ENCODE results near the gene PRSS1. TPM values are rescaled to one million over a fixed set of nuclear protein-coding genes. Genes with fewer than 3 reads are reported as not detected.

The PRSS1 gene
- total and polyA plus RNA-seq, 8 donors = 10.0 to 233 (median 61.0) TPM; not detected in 3

DNA sequence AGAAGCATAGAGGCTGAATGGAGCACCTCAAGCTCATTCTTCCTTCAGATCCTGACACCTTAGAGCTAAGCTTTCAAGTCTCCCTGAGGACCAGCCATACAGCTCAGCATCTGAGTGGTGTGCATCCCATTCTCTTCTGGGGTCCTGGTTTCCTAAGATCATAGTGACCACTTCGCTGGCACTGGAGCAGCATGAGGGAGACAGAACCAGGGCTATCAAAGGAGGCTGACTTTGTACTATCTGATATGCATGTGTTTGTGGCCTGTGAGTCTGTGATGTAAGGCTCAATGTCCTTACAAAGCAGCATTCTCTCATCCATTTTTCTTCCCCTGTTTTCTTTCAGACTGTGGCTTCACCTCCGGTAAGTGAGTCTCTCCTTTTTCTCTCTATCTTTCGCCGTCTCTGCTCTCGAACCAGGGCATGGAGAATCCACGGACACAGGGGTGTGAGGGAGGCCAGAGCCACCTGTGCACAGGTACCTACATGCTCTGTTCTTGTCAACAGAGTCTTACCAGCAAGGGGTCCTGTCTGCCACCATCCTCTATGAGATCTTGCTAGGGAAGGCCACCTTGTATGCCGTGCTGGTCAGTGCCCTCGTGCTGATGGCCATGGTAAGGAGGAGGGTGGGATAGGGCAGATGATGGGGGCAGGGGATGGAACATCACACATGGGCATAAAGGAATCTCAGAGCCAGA is 52.5 kb downstream of the PRSS1 start:
- peak overlapping the region in 1 of 5 donors; percentile 14 for H3K27ac ChIP-seq
- H3K4me3 ChIP-seq = no peak overlapping the region
- H3K27me3 ChIP-seq = peaks cover 3 to 55% (median 15%) of the 10 kb centered on the region in 3 donors
- H3K4me1 ChIP-seq = peaks cover 13 to 14% (median 14%) of the 10 kb centered on the region in 4 donors
- no peaks in the 10 kb centered on the region for H3K9me3 ChIP-seq
- H3K36me3 ChIP-seq = no peaks in the 10 kb centered on the region
- TF ChIP-seq POLR2AphosphoS5 (IDR thresholded peaks at IDR 0.05) (no peak), EP300 (IDR thresholded peaks at IDR 0.05) (no peak), POLR2A (IDR thresholded peaks at IDR 0.05) (no peak), CTCF (IDR thresholded peaks at IDR 0.05) (no peak)
- DNase-seq = no peak
- intact Hi-C loops (cut with DNase I; ENCODE audit: low total_unique reads) = no loop called here
- WGBS, 5 donors = 85 to 91% (median 86%) methylated on average over 8 of the region's 8 CpGs

DNA sequence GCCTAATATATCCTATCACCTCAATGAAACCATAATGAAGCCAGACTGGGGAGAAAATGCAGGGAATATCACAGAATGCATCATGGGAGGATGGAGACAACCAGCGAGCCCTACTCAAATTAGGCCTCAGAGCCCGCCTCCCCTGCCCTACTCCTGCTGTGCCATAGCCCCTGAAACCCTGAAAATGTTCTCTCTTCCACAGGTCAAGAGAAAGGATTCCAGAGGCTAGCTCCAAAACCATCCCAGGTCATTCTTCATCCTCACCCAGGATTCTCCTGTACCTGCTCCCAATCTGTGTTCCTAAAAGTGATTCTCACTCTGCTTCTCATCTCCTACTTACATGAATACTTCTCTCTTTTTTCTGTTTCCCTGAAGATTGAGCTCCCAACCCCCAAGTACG is 53.0 kb downstream of the PRSS1 start:
- no peak for DNase-seq
- 66 to 90% (median 79%) methylated on average over 3 of the region's 3 CpGs for WGBS, 5 donors
- Histone ChIP-seq H3K27ac (no peak overlapping the region), H3K27me3 (peaks cover 0 to 55% (median 10%) of the 10 kb centered on the region in 3 donors), H3K36me3 (no peaks in the 10 kb centered on the region), H3K4me1 (peaks cover 8 to 9% (median 8%) of the 10 kb centered on the region in 4 donors), H3K4me3 (no peak overlapping the region), H3K9me3 (no peaks in the 10 kb centered on the region)
- TF ChIP-seq CTCF (IDR thresholded peaks at IDR 0.05) (no peak), EP300 (IDR thresholded peaks at IDR 0.05) (no peak), POLR2A (IDR thresholded peaks at IDR 0.05) (no peak), POLR2AphosphoS5 (IDR thresholded peaks at IDR 0.05) (no peak)
- intact Hi-C loops (cut with DNase I; ENCODE audit: low total_unique reads) = no loop called here

Small RNAs within 50 kb of the gene (small RNA-seq; reads per million reads assigned to genes)
- gene TRBD1 (0 reads per million in 4 donors), gene TRBJ1-1 (0 reads per million in 4 donors), gene TRBJ1-2 (0 reads per million in 4 donors), gene TRBJ1-3 (0 reads per million in 4 donors), gene TRBJ1-4 (0 reads per million in 4 donors), gene TRBJ1-5 (0 reads per million in 4 donors), gene TRBJ1-6 (0 reads per million in 4 donors), gene TRBJ2-1 (0 reads per million in 4 donors), gene TRBJ2-2 (0 reads per million in 4 donors), gene TRBJ2-2P (0 reads per million in 4 donors), gene TRBJ2-3 (0 to 0.15 (median 0) reads per million in 4 donors), gene TRBJ2-4 (0 reads per million in 4 donors), gene TRBJ2-5 (0 reads per million in 4 donors), gene TRBJ2-6 (0 reads per million in 4 donors), gene TRBJ2-7 (0 reads per million in 4 donors)

Other genes with a start within 250 kb of the PRSS1 start
- gene PRSS2, start 21.5 kb downstream of the PRSS1 start, total RNA-seq = 10 to 100 TPM in 1 of 5 donors, 1 to 10 TPM in 1, not detected in 3; 1.3 to 86.1 TPM
- gene PRSS2, start 21.5 kb downstream of the PRSS1 start, polyA plus RNA-seq = 10 to 100 TPM; 51.4 to 69.4 (median 59.1) TPM
- 1 to 10 TPM; 5.4 to 9.6 (median 8.0) TPM for gene EPHB6, start 105.6 kb downstream of the PRSS1 start, total RNA-seq
- gene EPHB6, start 105.6 kb downstream of the PRSS1 start, polyA plus RNA-seq = 10 to 100 TPM in 2 of 3 donors, 1 to 10 TPM in 1; 6.2 to 23.1 (median 19.3) TPM
- 10 to 100 TPM in 2 of 5 donors, 1 to 10 TPM in 2, not detected in 1; 2.6 to 11.7 (median 10.3) TPM for gene TRPV6, start 136.3 kb downstream of the PRSS1 start, total RNA-seq
- 1 to 10 TPM; 4.7 to 7.7 (median 7.4) TPM for gene TRPV6, start 136.3 kb downstream of the PRSS1 start, polyA plus RNA-seq
- gene TRPV5, start 184.3 kb downstream of the PRSS1 start, total RNA-seq = not detected
- gene TRPV5, start 184.3 kb downstream of the PRSS1 start, polyA plus RNA-seq = not detected
- gene LLCFC1, start 190.0 kb downstream of the PRSS1 start, total RNA-seq = not detected
- gene LLCFC1, start 190.0 kb downstream of the PRSS1 start, polyA plus RNA-seq = under 1 TPM in 1 of 3 donors, not detected in 2; 0.18 TPM
- gene KEL, start 212.9 kb downstream of the PRSS1 start, total RNA-seq = 1 to 10 TPM in 1 of 5 donors, not detected in 4; 1.5 TPM
- gene KEL, start 212.9 kb downstream of the PRSS1 start, polyA plus RNA-seq = under 1 TPM in 1 of 3 donors, not detected in 2; 0.85 TPM